IMR-90 (cell line): ENCODE data around the gene APCDD1L. TPM values are rescaled to one million over a fixed set of nuclear protein-coding genes. Genes with fewer than 3 reads are reported as not detected.

Source experiments
- ATAC-seq: fragments of 200-7000 bp; cut with Tn5 transposase; 2 replicates; pipeline ENCODE4 v1.9.1; 2020; ENCODE audit warnings: low read depth, mild to moderate bottlenecking, moderate library complexity
- BruUV-seq: library from RNA; stranded (reverse); fragments of 400-500 nt; replicated peaks from 2 replicates; lab custom pipeline; 2021; lab: Mats Ljungman, UMichigan
- CTCF ChIA-PET: fragments of 300-600 bp; formaldehyde crosslinking; extraction: SDS; loops from one replicate; lab custom pipeline; 2021; ENCODE audit warnings: antibody characterized with exemption; lab: Yijun Ruan, JAX
- POLR2A ChIA-PET: fragments of 300-600 bp; sonication (Branson Sonifier 250); formaldehyde crosslinking; loops from one replicate; lab custom pipeline; 2022; ENCODE audit warnings: antibody characterized with exemption; ENCODE audit not compliant: unreplicated experiment; lab: Charles Lee
- DNase-seq: peaks from one replicate; pipeline ENCODE4 v3.0.0; 2013
- H2AFZ ChIP-seq: replicated peaks from 2 replicates; pipeline ENCODE3; 2013; ENCODE audit warnings: low read length, mild to moderate bottlenecking; ENCODE audit not compliant: poor library complexity
- H2AK5ac ChIP-seq: 2 replicates; pipeline ENCODE4 v1.6.1; 2013; ENCODE audit warnings: low read depth, low read length, inconsistent platforms
- H2AK9ac ChIP-seq: replicated peaks from 2 replicates; pipeline ENCODE3; 2013; ENCODE audit warnings: mild to moderate bottlenecking, low read depth, low read length, moderate library complexity; ENCODE audit not compliant: poor library complexity
- H2BK120ac ChIP-seq: 2 replicates; pipeline ENCODE4 v1.6.1; 2013; ENCODE audit warnings: low read depth, low read length, inconsistent platforms
- H2BK15ac ChIP-seq: 3 replicates; pipeline ENCODE4 v1.6.1; 2013; ENCODE audit warnings: low read depth, low read length, inconsistent platforms
- H2BK20ac ChIP-seq: 2 replicates; pipeline ENCODE4 v1.6.1; 2013; ENCODE audit warnings: low read depth, mild to moderate bottlenecking, inconsistent platforms, low read length, moderate library complexity
- H2BK5ac ChIP-seq: 2 replicates; pipeline ENCODE4 v1.6.1; 2013; ENCODE audit warnings: mild to moderate bottlenecking, low read depth, low read length, inconsistent platforms; ENCODE audit not compliant: poor library complexity, severe bottlenecking
- H3K14ac ChIP-seq: replicated peaks from 2 replicates; pipeline ENCODE4 v1.6.1; 2013; ENCODE audit warnings: low read depth, low read length, inconsistent platforms
- H3K18ac ChIP-seq: 2 replicates; pipeline ENCODE4 v1.6.1; 2013; ENCODE audit warnings: low read depth, low read length, control low read depth
- H3K23ac ChIP-seq: 2 replicates; pipeline ENCODE4 v1.6.1; 2013; ENCODE audit warnings: low read depth, low read length, inconsistent platforms
- H3K27ac ChIP-seq: 2 replicates; pipeline ENCODE4 v1.5.1; 2013; ENCODE audit warnings: mild to moderate bottlenecking, control low read depth, low read length; ENCODE audit not compliant: insufficient read depth
- H3K27me3 ChIP-seq: 2 replicates; pipeline ENCODE4 v1.6.1; 2013; ENCODE audit warnings: low read length; ENCODE audit not compliant: control insufficient read depth, insufficient read depth
- H3K36me3 ChIP-seq: 2 replicates; pipeline ENCODE4 v1.6.1; 2013; ENCODE audit warnings: low read length, mixed read lengths; ENCODE audit not compliant: control insufficient read depth, insufficient read depth
- H3K4ac ChIP-seq: 2 replicates; pipeline ENCODE4 v1.6.1; 2013; ENCODE audit warnings: low read depth, low read length, inconsistent platforms
- H3K4me1 ChIP-seq: 2 replicates; pipeline ENCODE4 v1.6.1; 2013; ENCODE audit warnings: low read length, mixed read lengths; ENCODE audit not compliant: control insufficient read depth, insufficient read depth
- H3K4me2 ChIP-seq: 2 replicates; pipeline ENCODE4 v1.6.1; 2013; ENCODE audit warnings: low read depth, mild to moderate bottlenecking, control low read depth, low read length, moderate library complexity
- H3K4me3 ChIP-seq: 2 replicates; pipeline ENCODE4 v1.5.1; 2013; ENCODE audit warnings: low read depth, mild to moderate bottlenecking, control low read depth, low read length, moderate library complexity; ENCODE audit not compliant: insufficient read depth
- H3K56ac ChIP-seq: 2 replicates; pipeline ENCODE4 v1.6.1; 2013; ENCODE audit warnings: low read length, inconsistent platforms; ENCODE audit not compliant: insufficient read depth; ENCODE audit errors: extremely low read depth
- H3K79me1 ChIP-seq, 2 experiments: 2 replicates each; pipeline ENCODE4 v1.6.1; 2013; ENCODE audit warnings: low read length in 2 of 2, inconsistent platforms in 1 of 2, low read depth in 1 of 2
- H3K9ac ChIP-seq: 2 replicates; pipeline ENCODE4 v1.6.1; 2013; ENCODE audit warnings: low read depth, low read length, control low read depth
- H3K9me1 ChIP-seq: 2 replicates; pipeline ENCODE4 v1.6.1; 2013; ENCODE audit warnings: low read length, inconsistent platforms; ENCODE audit not compliant: insufficient read depth
- H3K9me3 ChIP-seq: 2 replicates; pipeline ENCODE4 v1.6.1; 2013; ENCODE audit warnings: low read length; ENCODE audit not compliant: control insufficient read depth, insufficient read depth
- H4K20me1 ChIP-seq: 2 replicates; pipeline ENCODE4 v1.6.1; 2013; ENCODE audit warnings: low read length, inconsistent platforms; ENCODE audit not compliant: insufficient read depth
- H4K5ac ChIP-seq: 2 replicates; pipeline ENCODE4 v1.6.1; 2013; ENCODE audit warnings: mild to moderate bottlenecking, low read depth, low read length, control low read depth
- H4K8ac ChIP-seq, 2 experiments: 2 replicates each; pipeline ENCODE4 v1.6.1; 2013; ENCODE audit warnings: low read depth in 2 of 2, low read length in 2 of 2, control low read depth in 1 of 2, inconsistent platforms in 1 of 2
- H4K91ac ChIP-seq: 2 replicates; pipeline ENCODE4 v1.6.1; 2013; ENCODE audit warnings: low read depth, low read length, inconsistent platforms; ENCODE audit not compliant: insufficient read depth
- NFE2L2 ChIP-seq: fragments of 150-350 bp; IDR thresholded peaks from 2 replicates; pipeline ENCODE4 v1.6.1; 2016; ENCODE audit warnings: low read depth, mild to moderate bottlenecking, low read length
- WGBS, 2 experiments: methylation state at CpG; one replicate each; pipeline versions ENCODE4 v1.1.5 to v1.1.7; 2013; ENCODE audit warnings: missing lambda C conversion rate in 2 of 2; ENCODE audit not compliant: insufficient read length in 1 of 2; ENCODE audit errors: extremely low coverage in 2 of 2; 5-methylcytosine and 5-hydroxymethylcytosine counted together
- dilution Hi-C: fragments of 300-500 bp; cut with HindIII; formaldehyde crosslinking; loops from one replicate; pipeline ENCODE4 v1.14.3; 2018; ENCODE audit warnings: low sequenced_read_pairs; ENCODE audit not compliant: unreplicated experiment
- in situ Hi-C: fragments of 300-500 bp; cut with MboI; formaldehyde crosslinking; loops from 3 replicates; pipeline ENCODE4 v1.14.3; 2019; ENCODE audit warnings: low sequenced_read_pairs, inconsistent platforms, mixed read lengths
- intact Hi-C: fragments of 100-400 bp; cut with micrococcal nuclease; formaldehyde crosslinking; loops from 2 replicates; pipeline ENCODE4 v1.10.0; 2022
- polyA plus RNA-seq, 3 experiments: library from polyadenylated mRNA; depleted of rRNA; stranded (reverse); fragments of >200 nt; gene quantifications; 2 replicates each; pipeline ENCODE4 v1.2.3, GENCODE V29; 2012; ENCODE audit warnings: low replicate concordance in 1 of 3
- total RNA-seq: library from RNA; depleted of rRNA; stranded (reverse); fragments of >200 nt; gene quantifications from 2 replicates; pipeline ENCODE4 v1.2.3, GENCODE V29; 2012

Gene APCDD1L
- total and polyA plus RNA-seq, 2 of the 4 experiments (the other 2 are of a cell fraction), result 2.5 to 18.3 TPM

DNA sequence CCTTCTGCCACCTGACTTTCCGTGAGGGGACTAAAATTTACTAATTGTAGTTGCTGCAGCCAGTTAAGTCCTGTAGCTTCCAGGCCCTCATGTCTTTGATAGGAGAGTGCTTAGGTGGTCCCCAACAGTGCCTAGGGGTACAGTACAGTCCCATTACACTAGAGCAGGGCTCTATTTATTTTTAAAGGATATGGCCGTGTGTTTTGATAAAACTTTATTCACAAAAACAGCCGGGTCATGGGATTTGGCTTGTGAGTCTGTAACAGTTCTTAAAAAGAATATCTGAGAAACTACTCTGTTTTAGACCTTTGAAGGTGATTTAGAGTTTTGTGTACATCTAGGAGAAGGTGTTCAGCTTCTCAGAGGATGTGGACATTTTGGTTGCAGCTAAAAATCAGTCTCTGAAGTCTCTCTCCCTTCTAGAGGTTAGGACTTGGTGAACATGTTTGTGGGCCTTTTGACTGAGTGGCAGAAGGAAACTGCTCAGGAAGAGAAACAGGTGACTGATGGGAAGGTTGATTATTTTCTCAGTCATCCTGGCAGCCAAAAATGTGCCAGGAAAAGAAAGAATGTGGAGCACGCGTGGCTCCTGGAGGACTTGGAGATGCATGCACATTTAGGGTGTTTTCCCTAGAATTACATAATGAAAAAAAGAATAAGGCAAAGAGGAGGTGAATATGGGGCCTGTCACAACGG, 68.8 kb downstream of the APCDD1L start:
- whole genome bisulfite sequencing, 2 experiments, result 100% methylated on average over 2 of the region's 6 CpGs; no CpG with 5 or more reads in 1 of the 2 experiments
- Histone ChIP-seq H2BK5ac (no peak overlapping the region), H4K5ac (no peak overlapping the region), H3K27ac (no peak overlapping the region), H3K79me1 (peaks cover 17 to 66% of the 10 kb centered on the region in 2 experiments), H3K27me3 (no peaks in the 10 kb centered on the region), H3K9ac (no peak overlapping the region), H3K4me2 (no peak overlapping the region), H3K18ac (no peak overlapping the region), H2BK120ac (no peak overlapping the region), H2AFZ (no peak overlapping the region), H2AK9ac (no peak overlapping the region), H4K8ac (no peak overlapping the region), H3K4ac (no peak overlapping the region), H3K23ac (no peak overlapping the region), H3K9me1 (peaks cover 11% of the 10 kb centered on the region), H3K56ac (no peak overlapping the region), H2BK20ac (no peak overlapping the region), H4K20me1 (peaks cover 11% of the 10 kb centered on the region; the same call in 1 of the 2 replicates), H2BK15ac (no peak overlapping the region), H2AK5ac (no peak overlapping the region), H4K91ac (no peak overlapping the region), H3K36me3 (peaks cover 29% of the 10 kb centered on the region), H3K4me1 (0 out of 2 replicates have a peak, but pooled peaks cover 1% of the 10 kb centered on the region), H3K14ac (no peak overlapping the region), H3K4me3 (no peak overlapping the region), H3K9me3 (no peaks in the 10 kb centered on the region)
- ChIA-PET POLR2A (no interaction called here), CTCF (interaction anchor here (1.1 kb wide), 2 partner anchors 74 to 209 kb away, joined by 3 read pairs; no protein-coding TSS in a partner anchor)
- in situ Hi-C loops (no loop called here), dilution Hi-C loops (no loop called here), intact Hi-C loops (loop anchor here (5.0 kb wide), 1 partner anchor 206 kb away; the partner anchor contains the start of gene STX16)
- no peak for DNase-seq
- no peak for ATAC-seq
- no TSS peak for BruUV-seq
- TF ChIP-seq NFE2L2, result no peak
